DND-41 (cell line): ENCODE measurements around the gene ICAM1.

Source experiments
- ATAC-seq: fragments of 200-7000 bp; cut with Tn5 transposase; 3 replicates; pipeline ENCODE4 v1.9.1; 2021; ENCODE audit warnings: low read depth; ENCODE audit not compliant: insufficient read depth
- DNase-seq: peaks from one replicate; pipeline ENCODE4 v3.0.0-alpha.2; 2020
- H2AFZ ChIP-seq: 2 replicates; pipeline ENCODE4 v1.6.0; 2012; ENCODE audit warnings: low read depth, low read length
- H3K27ac ChIP-seq: 2 replicates; pipeline ENCODE4 v1.5.1; 2012; ENCODE audit warnings: low read length, inconsistent platforms
- H3K27me3 ChIP-seq: fragments of 200-600 bp; sonication (generic); 2 replicates; pipeline ENCODE4 v1.6.0; 2012; ENCODE audit warnings: low read length, mild to moderate bottlenecking, inconsistent platforms; ENCODE audit not compliant: insufficient read depth, poor library complexity
- H3K36me3 ChIP-seq: 2 replicates; pipeline ENCODE4 v1.5.1; 2012; ENCODE audit warnings: low read length, inconsistent platforms; ENCODE audit not compliant: insufficient read depth
- H3K4me1 ChIP-seq: 2 replicates; pipeline ENCODE4 v1.5.1; 2012; ENCODE audit warnings: mild to moderate bottlenecking, low read length; ENCODE audit not compliant: insufficient read depth
- H3K4me2 ChIP-seq: 2 replicates; pipeline ENCODE4 v1.6.0; 2012; ENCODE audit warnings: mild to moderate bottlenecking, moderate library complexity, low read length, inconsistent platforms; ENCODE audit not compliant: insufficient read depth
- H3K4me3 ChIP-seq, 2 experiments: fragments of 200-600 bp in 1 of 2; shearing (Covaris generic) in 1 of 2; 2 replicates each; pipeline ENCODE4 v1.5.1; 2012 to 2016; ENCODE audit warnings: inconsistent platforms in 2 of 2, low read length in 2 of 2, mild to moderate bottlenecking in 2 of 2, low read depth in 1 of 2, moderate library complexity in 1 of 2
- H3K79me2 ChIP-seq: 2 replicates; pipeline ENCODE4 v1.6.0; 2012; ENCODE audit warnings: low read length, inconsistent platforms; ENCODE audit not compliant: insufficient read depth
- H3K9ac ChIP-seq: 2 replicates; pipeline ENCODE4 v1.6.0; 2012; ENCODE audit warnings: low read depth, mild to moderate bottlenecking, inconsistent platforms, low read length, moderate library complexity
- H3K9me3 ChIP-seq: 2 replicates; pipeline ENCODE4 v1.5.1; 2012; ENCODE audit warnings: low read length, moderate library complexity, mild to moderate bottlenecking, inconsistent platforms; ENCODE audit not compliant: insufficient read depth, severe bottlenecking
- H4K20me1 ChIP-seq: 2 replicates; pipeline ENCODE4 v1.6.0; 2012; ENCODE audit warnings: low read length; ENCODE audit not compliant: insufficient read depth
- CTCF ChIP-seq: IDR thresholded peaks from 2 replicates; pipeline ENCODE4 v1.5.1; 2012; ENCODE audit warnings: borderline replicate concordance, low read length, moderate library complexity, mild to moderate bottlenecking; ENCODE audit not compliant: poor library complexity, severe bottlenecking; ENCODE audit errors: extremely low read depth
- EZH2 ChIP-seq: IDR thresholded peaks from 3 replicates; pipeline ENCODE4 v1.6.1; 2012; ENCODE audit warnings: borderline replicate concordance, low read depth, mild to moderate bottlenecking, moderate library complexity, low read length, inconsistent platforms; ENCODE audit not compliant: severe bottlenecking

ICAM1 gene

DNA sequence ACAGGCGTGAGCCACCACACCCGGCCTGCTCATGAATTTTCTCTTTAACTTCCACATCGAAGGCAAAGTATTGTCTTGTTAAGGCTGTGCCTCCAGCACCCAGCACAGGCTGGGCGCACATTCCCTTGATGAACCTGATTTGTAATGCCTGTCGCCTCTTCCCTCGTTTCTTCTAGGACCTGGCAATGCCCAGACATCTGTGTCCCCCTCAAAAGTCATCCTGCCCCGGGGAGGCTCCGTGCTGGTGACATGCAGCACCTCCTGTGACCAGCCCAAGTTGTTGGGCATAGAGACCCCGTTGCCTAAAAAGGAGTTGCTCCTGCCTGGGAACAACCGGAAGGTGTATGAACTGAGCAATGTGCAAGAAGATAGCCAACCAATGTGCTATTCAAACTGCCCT, 3.7 kb downstream of the ICAM1 start:
- H4K20me1 ChIP-seq = no peaks in the 10 kb centered on the region

DNA sequence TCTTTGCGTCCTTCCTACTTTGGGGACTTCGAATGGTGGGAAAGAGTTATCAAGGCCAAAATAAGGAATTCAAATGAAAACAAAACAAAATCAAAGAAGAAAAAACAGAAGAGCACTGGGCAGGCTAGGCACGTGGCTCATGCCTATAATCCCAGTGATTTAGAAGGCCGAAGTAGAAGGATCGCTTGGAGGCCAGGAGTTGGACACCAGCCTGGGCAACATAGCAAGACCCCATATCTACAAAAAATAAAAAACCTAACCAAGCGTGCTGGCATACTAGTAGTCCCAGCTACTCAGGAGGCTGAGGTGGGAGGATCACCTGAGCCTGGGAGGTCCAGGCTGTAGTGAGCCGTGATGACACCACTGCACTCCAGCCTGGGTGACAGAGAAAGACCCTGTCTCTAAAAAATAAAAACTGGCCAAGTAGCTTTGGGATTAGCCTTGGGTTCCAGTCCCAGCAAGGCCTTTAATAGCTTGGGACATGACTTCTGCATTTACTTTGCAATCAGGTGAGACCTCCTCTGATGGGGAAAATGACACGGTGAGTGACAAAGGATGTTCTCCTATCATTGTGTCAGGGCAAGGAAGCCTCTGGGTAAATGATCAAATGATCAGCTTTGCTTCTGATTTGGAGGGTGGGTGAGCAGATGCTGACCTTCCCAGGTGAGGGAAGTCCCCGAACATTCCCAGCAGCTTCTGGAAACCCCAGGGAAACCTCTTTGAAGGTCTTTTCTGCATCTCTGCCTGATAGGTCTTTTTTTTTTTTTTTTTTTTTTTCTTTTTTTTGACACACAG, 7.1 kb downstream of the ICAM1 start:
- Histone ChIP-seq H3K4me2 (no peak overlapping the region), H3K4me3 (no peak overlapping the region), H3K4me1 (no peaks in the 10 kb centered on the region), H4K20me1 (no peaks in the 10 kb centered on the region), H3K9ac (no peak overlapping the region), H2AFZ (no peak overlapping the region), H3K9me3 (no peaks in the 10 kb centered on the region), H3K27ac (no peak overlapping the region), H3K79me2 (no peaks in the 10 kb centered on the region), H3K27me3 (no peaks in the 10 kb centered on the region), H3K36me3 (peaks cover 5% of the 10 kb centered on the region; the same call in 1 of the 2 replicates)
- no peak for TF ChIP-seq CTCF
- TF ChIP-seq EZH2 = no peak
- no peak for DNase-seq
- ATAC-seq = no peak

More for the DNA sequence above, 3.7 kb downstream of the ICAM1 start:
- Histone ChIP-seq H2AFZ (no peak overlapping the region), H3K9me3 (no peaks in the 10 kb centered on the region), H3K4me2 (no peak overlapping the region), H3K4me3 (no peak overlapping the region), H3K36me3 (peaks cover 5% of the 10 kb centered on the region; the same call in 1 of the 2 replicates), H3K4me1 (peaks cover 30% of the 10 kb centered on the region), H3K79me2 (no peaks in the 10 kb centered on the region), H3K27me3 (peaks cover 5% of the 10 kb centered on the region), H3K9ac (no peak overlapping the region), H3K27ac (no peak overlapping the region)
- ATAC-seq = no peak
- no peak for DNase-seq
- TF ChIP-seq CTCF (no peak), EZH2 (no peak)

- H3K9ac ChIP-seq = no peak overlapping the region
- TF ChIP-seq CTCF (no peak), EZH2 (no peak)
- H3K27me3 ChIP-seq = no peaks in the 10 kb centered on the region
- no peak for ATAC-seq
- H3K4me1 ChIP-seq = no peaks in the 10 kb centered on the region
- no peak overlapping the region for H3K4me2 ChIP-seq
- peaks cover 12% of the 10 kb centered on the region; the same call in 1 of the 2 replicates for H3K36me3 ChIP-seq
- DNase-seq = no peak
- H3K9me3 ChIP-seq = no peaks in the 10 kb centered on the region
- no peaks in the 10 kb centered on the region for H3K79me2 ChIP-seq
- no peak overlapping the region for H3K27ac ChIP-seq
- no peak overlapping the region for H2AFZ ChIP-seq
- H4K20me1 ChIP-seq = no peaks in the 10 kb centered on the region
- no peak overlapping the region for H3K4me3 ChIP-seq
These were observed 8.0 kb downstream of the ICAM1 start for GRCh38 chr19:10278935-10279334.
